ENCODE measurements around the gene PTPRN2.

DNA sequence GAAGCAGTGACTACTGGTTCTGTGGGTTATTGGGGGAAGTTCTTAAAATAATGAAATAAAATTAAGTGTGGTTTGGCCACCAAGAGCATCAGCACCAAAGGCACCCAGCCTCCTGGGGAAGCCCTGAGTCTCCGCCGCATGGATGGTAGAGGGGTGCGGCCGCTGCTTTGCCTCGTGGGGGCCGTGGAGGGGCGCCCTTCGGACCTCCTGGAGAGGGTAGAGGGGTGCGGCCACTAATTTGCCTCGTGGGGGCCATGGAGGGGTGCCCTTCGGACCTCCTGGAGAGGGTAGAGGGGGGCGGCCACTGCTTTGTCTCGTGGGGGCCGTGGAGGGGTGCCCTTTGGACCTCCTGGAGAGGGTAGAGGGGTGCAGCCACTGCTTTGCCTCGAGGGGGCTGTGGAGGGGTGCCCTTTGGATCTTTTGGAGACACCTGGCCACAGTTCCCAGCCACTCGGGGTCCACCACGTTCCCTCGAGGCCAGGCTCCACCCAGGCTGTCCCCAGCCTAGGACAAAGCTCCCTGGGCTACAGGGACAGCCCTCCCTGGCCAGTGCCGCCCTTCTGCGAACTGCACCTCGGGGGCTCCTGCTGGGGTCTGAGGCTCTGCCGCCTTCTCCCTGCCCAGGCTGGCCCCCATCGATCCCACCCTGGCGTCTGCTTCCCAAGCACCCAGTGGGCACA lies 535.1 kb downstream of the PTPRN2 start:
- no peak for TF ChIP-seq GATA3 (IDR thresholded peaks at IDR 0.05; ENCODE audit: low read depth, low read length)
- no peak for TF ChIP-seq GATA2 (IDR thresholded peaks at IDR 0.05; ENCODE audit: low read depth, low read length)

Data from SH-SY5Y (cell line).